ENCODE measurements around the gene RALBP1. TPM values are rescaled to one million over a fixed set of nuclear protein-coding genes. Genes with fewer than 3 reads are reported as not detected.

RALBP1 gene
- total RNA-seq, 1 experiment from 2014 or later, result 66.2 TPM

- Histone ChIP-seq H3K27me3 (ENCODE audit: insufficient read depth, low read length) (no peaks in the 10 kb centered on the region), H3K79me2 (ENCODE audit: insufficient read depth, low read length) (no peaks in the 10 kb centered on the region), H3K9me2 (ENCODE audit: insufficient read depth) (no peaks in the 10 kb centered on the region), H3K36me3 (ENCODE audit: control insufficient read depth in 1 of 2, insufficient read depth in 2 of 2, low read length in 2 of 2) (no peaks in the 10 kb centered on the region), H3K4me1 (ENCODE audit: control insufficient read depth in 1 of 2, insufficient read depth in 2 of 2, low read length in 2 of 2) (no peaks in the 10 kb centered on the region), H3K4me3 (replicated peaks in 1 of 2; ENCODE audit: low read depth in 1 of 2, low read length in 2 of 2) (no peak overlapping the region), H2AFZ (ENCODE audit: low read depth, low read length, poor library complexity, severe bottlenecking) (no peak overlapping the region), H3K27ac (ENCODE audit: low read depth, low read length) (no peak overlapping the region), H3K9ac (ENCODE audit: low read length) (no peak overlapping the region), H3K4me2 (ENCODE audit: low read length) (no peak overlapping the region), H3K9me3 (ENCODE audit: control insufficient read depth in 1 of 2, insufficient read depth in 1 of 2, low read depth in 1 of 2, low read length in 2 of 2) (no peaks in the 10 kb centered on the region), H4K20me1 (ENCODE audit: insufficient read depth) (no peaks in the 10 kb centered on the region)
- POLR2A ChIA-PET, result no interaction called here
- CTCF ChIA-PET, result no interaction called here
- no TSS peak for BruUV-seq (replicated peaks)
- ATAC-seq (no peak), DNase-seq (ENCODE audit: low read depth, low spot score) (no peak)
- intact Hi-C loops (cut with micrococcal nuclease), result no loop called here
- TF ChIP-seq ZFX (IDR thresholded peaks at IDR 0.05), result no peak
- TF ChIP-seq RAD21 (IDR thresholded peaks at IDR 0.05; ENCODE audit: low read depth), result no peak
- no peak for TF ChIP-seq ZBTB33 (IDR thresholded peaks at IDR 0.05; ENCODE audit: extremely low read depth, insufficient replicate concordance, low read length)
- TF ChIP-seq JUND (IDR thresholded peaks at IDR 0.05), result no peak
- TF ChIP-seq SRF (IDR thresholded peaks at IDR 0.05; ENCODE audit: low read depth), result no peak
- no peak for TF ChIP-seq ZNF274 (IDR thresholded peaks at IDR 0.05; ENCODE audit: low read depth, low read length)
- TF ChIP-seq CBX3 (IDR thresholded peaks at IDR 0.05; ENCODE audit: low read depth), result no peak
- RAD21 ChIA-PET (ENCODE audit: low non-redundant PET in 1 of 2, low total read pairs in 2 of 2, uncharacterized antibody in 2 of 2, unreplicated experiment in 2 of 2), result no interaction called here
Observed at GRCh38 chr18:9433671-9434121, 41.6 kb upstream of the RALBP1 start.

- RAD21 ChIA-PET (ENCODE audit: low non-redundant PET in 1 of 2, low total read pairs in 2 of 2, uncharacterized antibody in 2 of 2, unreplicated experiment in 2 of 2), result no interaction called here
- BruUV-seq (replicated peaks), result no TSS peak
- TF ChIP-seq MAX (IDR thresholded peaks at IDR 0.05) (no peak), ELF1 (IDR thresholded peaks at IDR 0.05; ENCODE audit: borderline replicate concordance, low read depth) (no peak), FOSL1 (IDR thresholded peaks at IDR 0.05; ENCODE audit: low read depth) (no peak), EGR1 (IDR thresholded peaks at IDR 0.05; ENCODE audit: low read depth) (no peak), SP1 (IDR thresholded peaks at IDR 0.05; ENCODE audit: low read depth) (no peak), EZH2phosphoT487 (IDR thresholded peaks at IDR 0.05; ENCODE audit: borderline replicate concordance) (no peak), ZBTB33 (IDR thresholded peaks at IDR 0.05; ENCODE audit: extremely low read depth, insufficient replicate concordance, low read length) (no peak), YY1 (IDR thresholded peaks at IDR 0.05; ENCODE audit: extremely low read depth, insufficient replicate concordance, low read depth, low read length) (no peak), CTCF (IDR thresholded peaks at IDR 0.05 in 2 of 3, conservative IDR thresholded peaks at IDR 0.05 in 1 of 3; ENCODE audit: borderline replicate concordance in 1 of 3, insufficient read depth in 1 of 3, low read depth in 2 of 3, low read length in 2 of 3) (no peak)
Observed at GRCh38 chr18:9434122-9434701, 41.1 kb upstream of the RALBP1 start.

More at GRCh38 chr18:9434122-9434701, 41.1 kb upstream of the RALBP1 start:
- CTCF ChIA-PET, result no interaction called here
- no peaks in the 10 kb centered on the region for H3K4me1 ChIP-seq (ENCODE audit: control insufficient read depth in 1 of 2, insufficient read depth in 2 of 2, low read length in 2 of 2)
- no peaks in the 10 kb centered on the region for H3K36me3 ChIP-seq (ENCODE audit: control insufficient read depth in 1 of 2, insufficient read depth in 2 of 2, low read length in 2 of 2)
- no peaks in the 10 kb centered on the region for H3K9me3 ChIP-seq (ENCODE audit: control insufficient read depth in 1 of 2, insufficient read depth in 1 of 2, low read depth in 1 of 2, low read length in 2 of 2)
- H3K27ac ChIP-seq (ENCODE audit: low read depth, low read length), result no peak overlapping the region
- H3K27me3 ChIP-seq (ENCODE audit: insufficient read depth, low read length), result no peaks in the 10 kb centered on the region
- H3K9ac ChIP-seq (ENCODE audit: low read length), result no peak overlapping the region
- DNase-seq (ENCODE audit: low read depth, low spot score), result no peak
- ATAC-seq, result no peak
- no peaks in the 10 kb centered on the region for H4K20me1 ChIP-seq (ENCODE audit: insufficient read depth)
- no peak overlapping the region for H2AFZ ChIP-seq (ENCODE audit: low read depth, low read length, poor library complexity, severe bottlenecking)
- no peaks in the 10 kb centered on the region for H3K79me2 ChIP-seq (ENCODE audit: insufficient read depth, low read length)
- H3K4me2 ChIP-seq (ENCODE audit: low read length), result no peak overlapping the region
- POLR2A ChIA-PET, result no interaction called here
- H3K4me3 ChIP-seq (replicated peaks in 1 of 2; ENCODE audit: low read depth in 1 of 2, low read length in 2 of 2), result no peak overlapping the region
- H3K9me2 ChIP-seq (ENCODE audit: insufficient read depth), result no peaks in the 10 kb centered on the region
- intact Hi-C loops (cut with micrococcal nuclease), result no loop called here
